H9 (cell line): Measurements from ENCODE around the gene HPS3. TPM values are rescaled to one million over a fixed set of nuclear protein-coding genes. Genes with fewer than 3 reads are reported as not detected.
A peak's percentile ranks its signal among the peaks of the same experiment; 100 is the strongest.

Experiments
- DNase-seq: peaks from one replicate; pipeline ENCODE4 v3.0.0-alpha.2; 2017
- H2AFZ ChIP-seq: one replicate; pipeline ENCODE4 v1.6.1; 2013; ENCODE audit warnings: mild to moderate bottlenecking, low read length, control low read depth, moderate library complexity
- H2AK5ac ChIP-seq: 2 replicates; pipeline ENCODE4 v1.6.1; 2013; ENCODE audit warnings: low read length, control low read depth, mixed read lengths; ENCODE audit not compliant: insufficient read length
- H2BK120ac ChIP-seq: one replicate; pipeline ENCODE4 v1.6.1; 2013; ENCODE audit warnings: low read depth, mild to moderate bottlenecking, low read length, control low read depth, inconsistent platforms; ENCODE audit not compliant: poor library complexity, severe bottlenecking
- H2BK12ac ChIP-seq: 2 replicates; pipeline ENCODE4 v1.6.1; 2013; ENCODE audit warnings: low read length, control low read depth, mixed read lengths, low read depth; ENCODE audit not compliant: insufficient read length
- H2BK15ac ChIP-seq: 2 replicates; pipeline ENCODE4 v1.6.1; 2013; ENCODE audit warnings: low read depth, low read length, control low read depth
- H2BK20ac ChIP-seq: one replicate; pipeline ENCODE4 v1.6.1; 2013; ENCODE audit warnings: low read depth, mild to moderate bottlenecking, low read length, control low read depth, inconsistent platforms; ENCODE audit not compliant: poor library complexity, severe bottlenecking
- H2BK5ac ChIP-seq: 2 replicates; pipeline ENCODE4 v1.6.1; 2013; ENCODE audit warnings: low read length, control low read depth, mixed read lengths; ENCODE audit not compliant: insufficient read length
- H3K14ac ChIP-seq: 2 replicates; pipeline ENCODE4 v1.6.1; 2013; ENCODE audit warnings: low read length, control low read depth; ENCODE audit not compliant: insufficient read depth
- H3K18ac ChIP-seq: 2 replicates; pipeline ENCODE4 v1.6.1; 2013; ENCODE audit warnings: low read depth, mild to moderate bottlenecking, mixed read lengths, low read length, control low read depth; ENCODE audit not compliant: insufficient read length
- H3K23ac ChIP-seq: 2 replicates; pipeline ENCODE4 v1.6.1; 2013; ENCODE audit warnings: low read length, control low read depth, mixed read lengths, low read depth; ENCODE audit not compliant: insufficient read length
- H3K23me2 ChIP-seq: 2 replicates; pipeline ENCODE4 v1.6.1; 2013; ENCODE audit warnings: low read depth, mild to moderate bottlenecking, mixed read lengths, low read length, control low read depth; ENCODE audit not compliant: insufficient read length, poor library complexity, severe bottlenecking
- H3K27ac ChIP-seq: 2 replicates; pipeline ENCODE4 v1.5.1; 2013; ENCODE audit warnings: low read length, control low read depth, mixed read lengths, low read depth; ENCODE audit not compliant: insufficient read length
- H3K27me3 ChIP-seq: 2 replicates; pipeline ENCODE4 v1.6.1; 2013; ENCODE audit warnings: low read length, control low read depth, inconsistent platforms; ENCODE audit not compliant: insufficient read depth
- H3K4ac ChIP-seq: 2 replicates; pipeline ENCODE4 v1.6.1; 2013; ENCODE audit warnings: low read depth, mild to moderate bottlenecking, control low read depth, inconsistent platforms, low read length, moderate library complexity
- H3K4me1 ChIP-seq: 2 replicates; pipeline ENCODE4 v1.6.1; 2013; ENCODE audit warnings: low read length, control low read depth, inconsistent platforms; ENCODE audit not compliant: insufficient read depth
- H3K4me2 ChIP-seq: 2 replicates; pipeline ENCODE4 v1.6.1; 2013; ENCODE audit warnings: low read length, control low read depth, mixed read lengths; ENCODE audit not compliant: insufficient read length, insufficient read depth
- H3K56ac ChIP-seq: 2 replicates; pipeline ENCODE4 v1.6.1; 2013; ENCODE audit warnings: low read depth, mild to moderate bottlenecking, mixed read lengths, low read length, control low read depth; ENCODE audit not compliant: insufficient read length
- H3K79me1 ChIP-seq: 2 replicates; pipeline ENCODE4 v1.6.1; 2013; ENCODE audit warnings: low read depth, mild to moderate bottlenecking, moderate library complexity, low read length, control low read depth, inconsistent platforms; ENCODE audit not compliant: insufficient read depth, poor library complexity, severe bottlenecking
- H3K79me2 ChIP-seq: 2 replicates; pipeline ENCODE4 v1.6.1; 2013; ENCODE audit warnings: low read length, control low read depth, inconsistent platforms; ENCODE audit not compliant: insufficient read depth
- H3K9ac ChIP-seq: 2 replicates; pipeline ENCODE4 v1.6.1; 2013; ENCODE audit warnings: low read length, control low read depth, mixed read lengths; ENCODE audit not compliant: insufficient read length; ENCODE audit errors: extremely low read depth
- H3K9me3 ChIP-seq: one replicate; pipeline ENCODE4 v1.6.1; 2013; ENCODE audit warnings: low read depth, low read length, inconsistent platforms; ENCODE audit not compliant: control insufficient read depth
- H3T11ph ChIP-seq: one replicate; pipeline ENCODE4 v1.6.1; 2013; ENCODE audit warnings: mild to moderate bottlenecking, low read length, control low read depth, inconsistent platforms
- H4K20me1 ChIP-seq: one replicate; pipeline ENCODE4 v1.6.1; 2013; ENCODE audit not compliant: control insufficient read depth, insufficient read length, insufficient read depth
- H4K5ac ChIP-seq: 2 replicates; pipeline ENCODE4 v1.6.1; 2013; ENCODE audit warnings: low read depth, mild to moderate bottlenecking, mixed read lengths, low read length, control low read depth; ENCODE audit not compliant: insufficient read length
- H4K8ac ChIP-seq: replicated peaks from 2 replicates; pipeline ENCODE4 v1.6.1; 2013; ENCODE audit warnings: low read length, control low read depth, mixed read lengths, low read depth; ENCODE audit not compliant: insufficient read length
- H4K91ac ChIP-seq: 2 replicates; pipeline ENCODE4 v1.6.1; 2013; ENCODE audit warnings: low read depth, mild to moderate bottlenecking, moderate library complexity, mixed read lengths, low read length, control low read depth; ENCODE audit not compliant: insufficient read length
- H3K27ac Mint-ChIP-seq, 3 experiments: 2 replicates in 2 of 3; 3 replicates in 1 of 3; pipeline ENCODE4 v1.8.0; 2020 to 2021; ENCODE audit warnings: mixed read lengths in 3 of 3, mild to moderate bottlenecking in 1 of 3, moderate library complexity in 1 of 3
- H3K27me3 Mint-ChIP-seq: 2 replicates; pipeline ENCODE4 v1.8.0; 2021; ENCODE audit warnings: low read depth, mild to moderate bottlenecking, moderate library complexity, mixed read lengths
- H3K36me3 Mint-ChIP-seq, 3 experiments: 2 replicates in 2 of 3; 3 replicates in 1 of 3; pipeline ENCODE4 v1.8.0; 2020 to 2021; ENCODE audit warnings: low read depth in 3 of 3, mixed read lengths in 3 of 3; ENCODE audit not compliant: insufficient read depth in 1 of 3
- H3K4me1 Mint-ChIP-seq, 2 experiments: 2 replicates each; pipeline ENCODE4 v1.8.0; 2020; ENCODE audit warnings: mixed read lengths in 2 of 2
- H3K4me3 Mint-ChIP-seq, 2 experiments: 2 replicates in 1 of 2; 3 replicates in 1 of 2; pipeline ENCODE4 v1.8.0; 2020 to 2021; ENCODE audit warnings: mild to moderate bottlenecking in 2 of 2, mixed read lengths in 2 of 2, moderate library complexity in 1 of 2
- H3K9me3 Mint-ChIP-seq, 2 experiments: 2 replicates in 1 of 2; 3 replicates in 1 of 2; pipeline ENCODE4 v1.8.0; 2020; ENCODE audit warnings: mild to moderate bottlenecking in 2 of 2, mixed read lengths in 2 of 2, moderate library complexity in 1 of 2
- whole genome bisulfite sequencing: extraction: QIAGEN DNeasy Blood & Tissue Kit; methylation state at CpG from one replicate; pipeline ENCODE4 v1.1.7; 2013; ENCODE audit warnings: missing lambda C conversion rate, low lambda C conversion rate, mixed read lengths; ENCODE audit not compliant: insufficient read length; ENCODE audit errors: extremely low coverage; 5-methylcytosine and 5-hydroxymethylcytosine counted together
- total RNA-seq: library from RNA; stranded (reverse); gene quantifications from 2 replicates; pipeline ENCODE4 v1.2.1, GENCODE V29; 2021
- TF ChIP-seq, protein P1 (sequence below): fragments of 200-600 bp; sonication (generic); conservative IDR thresholded peaks from 3 replicates; pipeline ENCODE4 v1.8.0; 2021; ENCODE audit warnings: antibody characterized with exemption, mild to moderate bottlenecking

The HPS3 gene
- total RNA-seq, 1 experiment from 2014 or later = 46.5 TPM

DNA sequence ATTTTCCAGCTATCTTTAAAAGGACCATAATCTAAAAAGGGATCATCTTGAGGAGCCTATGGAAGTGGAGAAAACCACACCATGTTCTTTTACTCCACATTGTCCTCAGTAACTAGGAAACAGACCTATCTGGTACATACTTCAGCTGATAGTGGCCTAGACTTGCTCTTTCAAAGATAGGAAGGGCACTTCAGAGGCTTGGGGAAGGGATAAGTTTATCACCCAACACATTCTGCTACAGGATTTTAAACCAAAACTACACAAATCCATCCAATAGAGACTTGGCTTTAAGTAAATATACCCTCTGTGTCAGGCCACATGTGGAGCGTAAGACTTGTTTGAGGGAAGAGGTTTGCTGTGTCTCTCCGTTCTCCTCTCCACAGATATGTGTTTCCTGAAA lies 56.8 kb downstream of the HPS3 start:
- no peak overlapping the region for H2BK20ac ChIP-seq
- H2BK5ac ChIP-seq = no peak overlapping the region
- Mint-ChIP-seq H3K36me3 (peaks cover 2 to 22% (median 14%) of the 10 kb centered on the region in 3 experiments; a peak in 6 of 7 replicates), H3K27ac (peak overlapping the region in 1 of 3 experiments; percentile 62; a peak in 1 of 7 replicates), H3K4me3 (no peak overlapping the region), H3K27me3 (no peaks in the 10 kb centered on the region), H3K9me3 (peaks cover 9% of the 10 kb centered on the region in 2 experiments; a peak in 4 of 5 replicates), H3K4me1 (peaks cover 30 to 48% of the 10 kb centered on the region in 2 experiments)
- no peak overlapping the region for H3T11ph ChIP-seq
- no peaks in the 10 kb centered on the region for H4K20me1 ChIP-seq
- H4K5ac ChIP-seq = no peak overlapping the region
- no peak overlapping the region for H4K91ac ChIP-seq
- H3K4me1 ChIP-seq = peaks cover 2% of the 10 kb centered on the region; the same call in 1 of the 2 replicates
- H3K4ac ChIP-seq = no peak overlapping the region
- no peak overlapping the region for H4K8ac ChIP-seq
- no peak overlapping the region for H3K9ac ChIP-seq
- no peak overlapping the region for H3K27ac ChIP-seq
- no peak overlapping the region for H3K56ac ChIP-seq
- no CpG with 5 or more reads among the region's 2 CpGs for WGBS
- no peak overlapping the region for H2BK15ac ChIP-seq
- H2AFZ ChIP-seq = no peak overlapping the region
- TF ChIP-seq, protein P1, sequence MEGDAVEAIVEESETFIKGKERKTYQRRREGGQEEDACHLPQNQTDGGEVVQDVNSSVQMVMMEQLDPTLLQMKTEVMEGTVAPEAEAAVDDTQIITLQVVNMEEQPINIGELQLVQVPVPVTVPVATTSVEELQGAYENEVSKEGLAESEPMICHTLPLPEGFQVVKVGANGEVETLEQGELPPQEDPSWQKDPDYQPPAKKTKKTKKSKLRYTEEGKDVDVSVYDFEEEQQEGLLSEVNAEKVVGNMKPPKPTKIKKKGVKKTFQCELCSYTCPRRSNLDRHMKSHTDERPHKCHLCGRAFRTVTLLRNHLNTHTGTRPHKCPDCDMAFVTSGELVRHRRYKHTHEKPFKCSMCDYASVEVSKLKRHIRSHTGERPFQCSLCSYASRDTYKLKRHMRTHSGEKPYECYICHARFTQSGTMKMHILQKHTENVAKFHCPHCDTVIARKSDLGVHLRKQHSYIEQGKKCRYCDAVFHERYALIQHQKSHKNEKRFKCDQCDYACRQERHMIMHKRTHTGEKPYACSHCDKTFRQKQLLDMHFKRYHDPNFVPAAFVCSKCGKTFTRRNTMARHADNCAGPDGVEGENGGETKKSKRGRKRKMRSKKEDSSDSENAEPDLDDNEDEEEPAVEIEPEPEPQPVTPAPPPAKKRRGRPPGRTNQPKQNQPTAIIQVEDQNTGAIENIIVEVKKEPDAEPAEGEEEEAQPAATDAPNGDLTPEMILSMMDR = no peak
- no peaks in the 10 kb centered on the region for H3K79me2 ChIP-seq
- H3K4me2 ChIP-seq = no peak overlapping the region
- no peaks in the 10 kb centered on the region for H3K27me3 ChIP-seq
- peak overlapping the region; percentile 24 for H3K18ac ChIP-seq
- no peak overlapping the region for H2BK12ac ChIP-seq
- H2BK120ac ChIP-seq = no peak overlapping the region
- no peak overlapping the region for H3K23ac ChIP-seq
- peaks cover 8% of the 10 kb centered on the region for H3K9me3 ChIP-seq
- H2AK5ac ChIP-seq = no peak overlapping the region
- H3K79me1 ChIP-seq = no peaks in the 10 kb centered on the region
- no peak for DNase-seq
- no peak overlapping the region for H3K14ac ChIP-seq
- no peaks in the 10 kb centered on the region for H3K23me2 ChIP-seq
